HG02970 (cell line): Measurements from ENCODE around the gene EXOSC1.
"Not testable (repeated sequence)": the region's sequence is repeated elsewhere in the genome, so short reads cannot be mapped to it uniquely, and the experiment has no call there.

Source experiments
- ATAC-seq: cut with Tn5 transposase; IDR thresholded peaks from one replicate; pipeline ENCODE4 v1.9.1; 2021; ENCODE audit warnings: mild to moderate bottlenecking, moderate library complexity, moderate number of reproducible peaks; ENCODE audit not compliant: unreplicated experiment, low FRiP score

The EXOSC1 gene

DNA sequence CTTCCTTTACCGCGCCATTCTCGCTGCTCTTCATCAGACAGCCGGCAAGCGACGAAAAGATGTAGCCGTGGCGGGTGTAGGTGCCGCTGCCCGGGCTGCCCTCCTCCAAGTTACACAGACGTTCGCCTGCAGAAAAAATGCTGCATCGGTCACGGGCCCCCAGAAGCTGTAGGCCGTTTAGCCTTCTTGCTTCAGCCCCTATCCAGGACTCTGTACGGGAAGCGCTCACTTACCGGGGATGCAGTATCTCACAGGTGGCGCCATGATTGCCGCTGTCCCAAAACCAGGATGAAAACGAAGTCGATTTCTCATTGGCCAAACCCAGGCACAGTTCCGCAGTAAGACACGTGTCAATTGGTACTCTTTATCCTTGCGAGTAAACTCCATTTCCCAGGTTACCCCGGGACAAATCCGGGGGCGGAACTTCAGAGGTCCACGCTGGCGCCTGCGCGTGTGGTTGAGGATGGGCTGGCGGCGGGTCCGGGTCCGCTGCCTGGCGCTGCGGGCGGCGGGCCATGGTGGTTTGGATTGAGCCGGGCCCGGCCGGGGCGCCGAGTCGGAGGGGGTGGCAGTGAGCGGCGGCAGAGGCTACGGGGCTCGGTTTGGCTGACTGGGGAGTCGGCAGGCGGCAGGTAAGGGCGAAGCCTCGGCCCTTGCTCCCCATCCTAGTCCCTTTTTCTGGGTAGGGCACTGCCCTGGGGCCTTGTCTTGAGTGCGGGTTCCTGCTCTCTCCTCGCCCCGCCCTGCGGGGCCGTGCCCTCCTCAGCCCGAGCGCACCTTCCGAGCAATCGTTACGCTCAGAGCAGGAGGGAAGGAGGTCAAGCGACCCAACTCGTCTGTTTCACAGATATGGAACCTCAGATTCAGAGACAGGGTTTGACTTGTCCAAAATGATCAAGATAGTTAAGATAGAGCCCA is at the start of gene EXOSC1, which contains the start of gene ZDHHC16:
Gene EXOSC1, minus strand, starts transcription at position 285 of the 918 bp plus-strand sequence. Its CDS starts 21 bp downstream, at position 264.
Gene ZDHHC16, plus strand, starts transcription at position 454 of the 918 bp plus-strand sequence. CDS start 5,501 bp downstream, outside the sequence.
- ATAC-seq = peak; percentile 96

DNA sequence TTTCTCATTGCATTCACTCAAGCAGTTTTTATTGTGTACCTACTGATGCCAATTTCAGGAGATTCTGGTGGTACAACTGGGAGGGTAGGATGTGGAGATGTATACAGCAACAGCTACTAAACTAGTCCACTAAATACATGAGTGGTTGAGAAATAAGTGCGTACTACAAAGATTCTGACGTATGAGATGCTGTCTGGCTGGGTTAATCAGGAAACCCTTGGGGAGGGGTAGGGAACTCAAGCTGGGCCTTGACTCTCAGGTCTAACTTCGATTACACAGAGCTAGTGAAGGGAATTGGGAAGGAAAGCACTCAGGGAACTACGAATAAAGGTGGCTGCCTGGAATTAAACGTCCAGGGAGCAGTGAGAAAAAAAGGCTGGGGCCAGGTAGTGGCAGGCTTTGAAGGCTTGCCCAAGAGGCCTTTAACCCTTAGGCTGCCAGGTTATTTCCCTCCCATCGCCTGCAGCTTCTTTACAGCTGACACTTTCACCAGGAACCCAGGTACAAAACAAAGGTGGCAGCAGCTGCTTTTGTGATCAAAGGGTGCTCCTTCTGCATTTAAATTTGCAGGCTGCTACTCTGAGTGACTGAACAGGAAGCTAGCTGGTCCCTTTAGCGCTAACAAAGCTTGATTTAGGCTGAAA is 49.2 kb upstream of the EXOSC1 start:
- no peak for ATAC-seq

GRCh38 chr10:97494151-97494550 is 48.3 kb upstream of the EXOSC1 start:
- ATAC-seq = no peak

DNA sequence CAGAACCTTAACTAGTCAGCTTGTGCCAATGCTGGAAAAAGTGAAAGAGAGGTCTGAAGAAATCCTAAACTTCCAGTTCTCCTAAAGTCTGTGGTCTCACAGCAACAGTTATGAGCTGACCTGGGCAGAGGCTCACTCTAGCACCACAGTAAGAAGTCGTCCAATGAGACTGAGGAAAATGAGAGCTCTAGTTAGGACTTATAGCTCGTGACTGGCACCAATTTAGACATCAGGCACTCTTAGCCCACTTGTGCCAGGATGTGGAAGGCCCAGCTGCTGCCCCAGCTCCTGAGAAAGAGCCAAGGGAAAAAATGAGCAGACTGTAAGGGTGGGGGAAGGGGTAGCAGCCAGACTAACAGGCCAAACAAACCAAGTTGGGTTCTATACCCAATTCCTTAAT is 44.8 kb upstream of the EXOSC1 start:
- no peak for ATAC-seq

DNA sequence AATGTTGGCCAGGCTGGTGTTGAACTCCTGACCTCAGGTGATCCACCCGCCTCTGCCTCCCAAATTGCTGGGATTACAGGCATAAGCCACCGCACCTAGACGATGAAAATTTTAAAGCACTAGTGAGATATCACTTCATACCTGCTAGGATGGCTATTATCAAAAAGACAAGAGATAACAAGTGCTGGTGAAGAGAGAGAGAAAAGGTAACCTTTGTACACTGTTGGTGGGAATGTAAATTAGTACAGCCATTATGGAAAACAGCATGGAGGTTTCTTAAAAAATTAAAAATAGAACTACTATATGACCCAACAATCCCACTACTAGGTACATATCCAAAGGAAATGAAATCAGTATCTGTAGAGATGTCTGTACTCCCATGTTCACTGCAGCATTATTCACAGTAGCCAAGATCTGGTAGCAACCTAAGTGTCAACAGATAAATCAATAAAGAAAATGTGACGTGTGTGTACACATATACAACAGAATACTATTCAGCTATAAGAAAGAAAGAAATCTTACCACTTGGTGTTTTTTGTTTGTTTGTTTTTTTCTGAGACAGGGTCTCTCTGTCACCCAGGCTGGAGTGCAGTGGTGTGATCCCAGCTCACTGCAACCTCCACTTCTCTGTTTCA is 40.0 kb upstream of the EXOSC1 start:
- ATAC-seq = no peak

- ATAC-seq = no peak
Measured at GRCh38 chr10:97483921-97484320, 38.1 kb upstream of the EXOSC1 start.

DNA sequence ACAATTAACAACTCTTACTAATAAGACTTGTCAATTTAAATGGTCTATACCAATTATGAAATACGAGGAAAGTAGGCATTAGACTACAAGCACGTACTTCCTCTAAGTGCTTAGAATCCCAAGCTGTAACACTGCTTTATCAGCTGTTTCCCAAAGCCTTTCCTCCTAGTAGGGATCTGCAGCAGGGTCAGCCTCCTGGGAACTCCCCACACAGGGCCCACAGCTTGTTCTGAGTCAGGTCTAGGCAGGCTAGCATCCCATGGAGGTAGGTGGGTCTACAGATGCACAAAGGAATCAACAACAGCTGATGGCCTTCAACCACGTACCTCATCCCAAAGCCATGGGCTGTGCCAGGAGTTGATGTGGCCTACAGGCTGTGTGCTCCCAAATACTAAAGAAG is 37.7 kb upstream of the EXOSC1 start:
- ATAC-seq = no peak

DNA sequence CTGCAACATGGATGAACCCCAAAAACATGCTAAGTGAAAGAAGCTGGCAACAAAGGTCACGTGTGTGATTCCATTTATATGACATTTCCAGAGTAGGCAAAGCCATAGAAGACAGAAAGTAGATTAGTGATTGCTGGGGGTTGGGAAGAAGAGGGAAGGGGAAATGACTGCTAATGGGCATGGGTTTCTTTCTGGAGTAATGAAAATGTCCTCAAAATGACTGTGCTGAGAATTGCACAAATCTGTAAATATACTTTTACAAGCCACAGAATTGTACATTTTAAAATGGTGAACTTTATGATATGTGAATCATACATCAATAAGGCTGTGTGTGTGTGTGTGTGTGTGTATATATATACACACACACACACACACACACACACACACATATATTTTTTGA is 36.6 kb upstream of the EXOSC1 start:
- no peak for ATAC-seq

- no peak for ATAC-seq
Measured at GRCh38 chr10:97481071-97481470, 35.3 kb upstream of the EXOSC1 start.

DNA sequence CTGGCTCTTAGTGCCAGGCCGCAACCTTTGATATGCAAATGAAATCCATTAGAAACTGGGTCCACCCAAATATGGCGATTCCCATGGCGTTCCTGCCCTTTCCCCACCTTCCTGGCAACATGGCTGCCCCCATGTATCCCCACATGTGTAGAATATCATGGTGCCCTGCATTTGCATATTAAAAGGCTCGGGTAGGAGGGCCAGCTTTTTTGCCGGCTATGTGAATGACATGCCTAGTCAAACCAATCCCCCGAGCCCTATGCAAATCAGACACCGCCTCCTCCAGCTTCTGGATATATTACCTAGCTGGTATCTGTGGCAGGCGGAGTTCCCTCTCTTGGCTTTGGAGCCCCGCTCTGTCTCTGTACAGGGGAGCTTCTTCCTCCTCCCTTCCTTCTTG is 34.1 kb upstream of the EXOSC1 start:
- no peak for ATAC-seq

DNA sequence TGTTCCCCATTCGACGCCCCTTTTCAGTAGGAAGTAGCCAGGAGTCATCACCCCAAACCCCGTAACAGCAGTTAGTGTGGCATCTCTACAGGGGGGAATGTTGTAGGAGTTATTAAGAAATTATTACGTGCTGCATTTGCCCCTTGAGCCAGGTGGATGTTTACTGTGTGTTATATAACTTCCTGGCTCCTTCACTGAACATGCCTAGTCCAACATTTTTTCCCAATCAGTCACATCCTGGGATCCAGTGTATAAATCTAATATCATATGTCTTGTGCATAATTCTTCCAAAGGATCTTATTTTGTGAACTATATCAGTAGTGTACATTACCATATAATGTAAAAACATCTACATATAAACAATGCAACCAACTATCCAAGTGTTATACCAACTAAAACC is 33.6 kb upstream of the EXOSC1 start:
- ATAC-seq = not testable (repeated sequence)

DNA sequence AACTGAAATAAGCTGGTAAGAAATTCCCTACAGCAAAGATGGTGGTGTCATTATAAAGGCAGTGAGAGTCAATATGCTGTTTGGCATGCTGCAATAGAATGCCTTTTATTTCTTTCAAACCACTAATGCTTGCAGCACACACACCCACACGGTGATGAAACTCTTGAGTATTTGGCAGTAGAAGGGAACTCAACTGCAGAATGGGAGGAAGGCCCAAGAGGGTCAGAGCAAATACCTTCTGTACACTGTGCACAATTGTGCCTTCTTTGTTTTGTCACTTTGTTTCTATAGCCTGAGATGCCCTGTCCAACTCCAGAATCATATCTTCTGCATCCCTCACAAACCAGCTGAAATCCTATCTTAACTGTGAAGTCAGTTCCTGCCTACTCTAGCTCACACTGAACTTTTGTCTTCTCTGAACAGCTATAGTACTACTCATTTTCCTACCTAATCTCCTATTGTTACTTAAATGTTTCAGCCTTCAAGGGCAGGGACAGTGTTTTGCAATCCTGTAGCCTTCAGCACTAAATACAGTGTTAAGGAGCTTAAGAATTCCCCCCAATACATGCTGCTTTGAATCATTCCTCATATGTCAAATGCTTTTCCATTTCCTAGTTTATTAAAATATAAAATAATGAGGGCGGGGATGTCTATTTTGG is 30.3 kb upstream of the EXOSC1 start:
- ATAC-seq = no peak

DNA sequence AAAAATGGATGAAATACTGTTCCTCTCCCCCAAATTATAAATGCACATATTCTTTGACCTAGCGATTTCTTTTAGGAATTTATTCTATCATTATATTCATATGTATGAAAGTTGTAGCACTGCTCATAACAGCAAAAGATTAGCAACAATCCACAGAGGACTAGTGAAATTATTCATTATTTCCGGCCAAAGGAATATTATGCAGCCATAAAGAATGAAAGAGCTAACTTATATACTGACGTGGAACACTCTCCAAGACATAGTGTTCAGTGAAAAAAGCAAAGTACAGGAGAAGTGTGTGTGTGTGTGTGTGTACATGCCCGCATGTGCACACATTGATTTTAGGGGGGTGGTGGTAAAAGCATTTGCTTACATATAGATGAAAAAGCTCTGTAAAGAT is 29.1 kb upstream of the EXOSC1 start:
- ATAC-seq = no peak

DNA sequence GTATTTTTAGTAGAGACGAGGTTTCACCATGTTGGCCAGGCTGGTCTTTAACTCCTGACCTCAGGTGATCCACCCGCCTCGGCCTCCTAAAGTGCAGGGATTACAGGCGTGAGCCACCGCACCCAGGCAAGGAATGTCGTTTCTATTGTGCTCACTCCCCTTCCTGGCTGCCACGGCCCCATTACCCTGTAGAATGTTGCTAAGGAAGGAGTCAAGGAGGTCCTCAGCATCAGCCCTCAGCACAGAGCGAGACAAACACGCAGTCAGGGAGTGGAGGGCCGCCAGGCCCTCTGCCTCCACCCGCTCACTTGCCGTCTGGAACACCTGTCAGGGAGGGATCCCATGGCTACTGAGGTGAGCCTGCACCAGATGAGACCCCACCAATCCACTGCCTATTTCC is 23.0 kb upstream of the EXOSC1 start:
- ATAC-seq = not testable (repeated sequence)

DNA sequence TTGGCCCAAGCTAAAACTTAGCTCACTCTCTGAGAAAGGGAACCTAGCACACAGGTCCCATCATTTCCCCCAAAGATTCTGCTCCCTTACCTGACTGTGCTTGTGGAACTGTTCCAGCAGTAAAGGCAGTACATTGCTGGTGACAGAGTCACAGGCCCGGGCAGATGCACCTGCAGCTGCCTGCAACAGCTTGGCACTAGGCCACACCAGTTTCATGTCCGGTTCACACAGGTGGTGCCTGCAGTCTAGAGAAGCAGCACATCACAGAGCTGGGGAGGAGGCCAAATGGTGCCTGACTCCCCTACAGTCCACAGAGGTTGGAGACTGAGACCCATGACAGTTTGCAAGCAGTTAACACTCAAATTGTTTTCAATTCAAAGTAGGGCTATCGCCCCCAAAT is 22.4 kb upstream of the EXOSC1 start:
- ATAC-seq = no peak

DNA sequence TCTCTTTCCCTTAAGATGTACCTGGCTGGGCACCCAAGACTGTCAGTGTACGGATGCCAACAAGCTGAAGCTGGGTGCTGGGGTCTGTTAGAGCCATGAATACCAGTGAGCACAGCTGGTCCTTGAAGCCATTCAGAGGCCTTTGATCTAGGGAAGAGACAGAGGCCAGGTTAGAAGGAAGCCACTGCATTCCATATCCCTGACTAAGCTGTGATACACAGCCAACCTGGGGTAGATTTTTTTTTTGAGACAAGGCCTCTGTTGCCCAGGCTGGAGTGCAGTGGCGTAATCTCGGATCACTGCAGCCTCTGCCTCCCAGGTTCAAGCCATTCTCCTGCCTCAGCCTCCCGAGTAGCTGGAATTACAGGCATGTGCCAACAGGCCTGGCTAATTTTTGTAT is 20.9 kb upstream of the EXOSC1 start:
- no peak for ATAC-seq

DNA sequence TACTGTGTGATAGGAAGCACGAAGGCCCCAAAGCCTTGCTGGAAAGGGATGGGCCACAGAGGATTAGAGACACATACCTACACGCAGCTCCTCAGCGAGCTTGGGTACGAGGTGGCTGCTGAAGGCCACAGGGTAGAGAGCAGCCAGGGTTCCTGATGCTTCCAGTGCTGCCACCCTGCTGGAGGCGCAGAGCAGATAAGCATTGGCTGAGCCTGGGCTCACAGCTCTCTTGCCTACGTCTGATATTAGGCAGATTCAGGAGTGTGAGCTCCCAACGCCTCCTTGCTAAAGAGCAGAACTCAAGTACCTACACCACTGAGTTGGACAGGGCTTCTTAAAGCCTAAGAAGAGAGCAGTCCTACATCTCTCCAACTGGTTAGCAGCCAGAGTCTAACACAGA is 20.2 kb upstream of the EXOSC1 start:
- ATAC-seq = no peak

GRCh38 chr10:97464226-97464625 is 18.4 kb upstream of the EXOSC1 start:
- ATAC-seq = no peak

DNA sequence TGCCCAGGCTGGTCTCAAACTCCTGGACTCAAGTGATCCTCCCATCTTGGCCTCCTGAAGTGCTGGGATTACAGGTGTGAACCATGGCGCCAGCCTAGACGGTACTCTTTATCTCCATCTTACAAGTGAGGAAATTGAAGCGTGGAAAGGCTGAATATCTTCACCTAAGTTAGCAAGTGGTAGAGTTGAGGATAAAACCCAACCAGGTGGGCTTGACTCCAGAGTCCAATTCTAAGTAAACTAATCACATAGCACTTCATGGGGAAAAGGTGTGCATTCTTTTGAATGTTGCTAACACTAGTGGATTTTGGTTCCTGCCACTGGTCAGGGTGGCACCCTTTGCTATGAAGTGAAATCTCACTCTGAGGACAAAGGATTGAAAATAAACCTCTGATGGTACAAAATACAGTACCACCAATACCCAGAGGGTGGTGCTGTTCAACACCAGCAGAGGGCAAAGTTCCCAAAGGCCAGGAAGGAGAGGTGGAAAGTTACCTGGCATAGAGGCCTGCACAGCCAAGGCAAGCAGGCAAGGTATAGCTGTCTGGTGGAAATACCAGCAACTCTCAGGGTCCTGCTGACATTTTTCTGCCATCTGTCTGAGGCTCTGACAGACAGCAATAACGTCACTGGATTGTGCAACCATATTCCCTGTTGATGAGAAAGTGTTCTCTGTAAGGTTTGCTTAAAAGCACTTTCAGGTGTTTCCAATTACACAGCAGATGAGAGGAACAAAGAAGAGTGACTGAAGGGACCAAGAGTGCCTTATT is 17.7 kb upstream of the EXOSC1 start:
- ATAC-seq = no peak

- ATAC-seq = no peak
Measured at GRCh38 chr10:97462309-97462708, 16.5 kb upstream of the EXOSC1 start.
